Measurements from ENCODE around the gene WDR74. TPM values are rescaled to one million over a fixed set of nuclear protein-coding genes. Genes with fewer than 3 reads are reported as not detected.

Gene WDR74
- total RNA-seq, 1 donor, result 34.0 TPM

DNA sequence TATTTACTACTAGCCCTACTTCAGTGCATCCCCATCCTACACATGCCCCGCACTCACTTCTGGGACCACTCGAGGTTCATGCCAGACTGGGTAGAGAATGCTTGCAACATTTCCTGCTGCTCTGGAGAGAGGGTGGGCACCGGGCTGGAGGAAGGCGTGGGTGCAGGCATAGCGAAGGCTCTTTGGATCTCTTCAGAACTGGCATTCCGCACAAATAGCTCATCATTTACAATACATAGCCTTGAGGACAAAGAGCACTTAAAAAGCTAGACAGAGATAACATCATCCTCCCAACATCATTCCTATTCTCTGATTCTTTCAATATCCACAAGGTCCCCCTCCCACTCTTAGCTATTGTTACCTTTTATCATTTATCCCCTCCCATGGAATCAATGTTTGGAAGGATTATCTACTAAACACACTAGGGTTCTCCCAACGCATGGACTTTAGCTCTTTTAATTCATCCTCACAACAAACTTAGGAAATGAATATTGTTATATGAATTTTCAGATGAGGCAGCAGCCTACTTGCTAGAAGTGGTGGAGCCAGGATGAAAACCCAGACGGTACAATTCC lies 45.1 kb downstream of the WDR74 start:
- Histone ChIP-seq H2AFZ (ENCODE audit: low read length) (no peak overlapping the region), H3K36me3 (ENCODE audit: insufficient read depth, low read length) (peaks cover 80% of the 10 kb centered on the region), H3K4me3 (ENCODE audit: insufficient read depth, low read length) (no peak overlapping the region), H3K27me3 (ENCODE audit: insufficient read depth, low read length) (no peaks in the 10 kb centered on the region), H3K4me2 (ENCODE audit: insufficient read depth, low read length) (no peak overlapping the region), H3K27ac (ENCODE audit: low read depth, low read length) (no peak overlapping the region), H3K79me2 (ENCODE audit: insufficient read depth, low read length) (peaks cover 23% of the 10 kb centered on the region), H3K4me1 (ENCODE audit: insufficient read depth, low read length) (peaks cover 16% of the 10 kb centered on the region), H4K20me1 (ENCODE audit: insufficient read depth, low read length) (peaks cover 12% of the 10 kb centered on the region), H3K9me3 (ENCODE audit: low read depth, low read length) (no peaks in the 10 kb centered on the region)
- no peak for DNase-seq (ENCODE audit: insufficient read length, low spot score, missing footprints)
- TF ChIP-seq, protein P1, sequence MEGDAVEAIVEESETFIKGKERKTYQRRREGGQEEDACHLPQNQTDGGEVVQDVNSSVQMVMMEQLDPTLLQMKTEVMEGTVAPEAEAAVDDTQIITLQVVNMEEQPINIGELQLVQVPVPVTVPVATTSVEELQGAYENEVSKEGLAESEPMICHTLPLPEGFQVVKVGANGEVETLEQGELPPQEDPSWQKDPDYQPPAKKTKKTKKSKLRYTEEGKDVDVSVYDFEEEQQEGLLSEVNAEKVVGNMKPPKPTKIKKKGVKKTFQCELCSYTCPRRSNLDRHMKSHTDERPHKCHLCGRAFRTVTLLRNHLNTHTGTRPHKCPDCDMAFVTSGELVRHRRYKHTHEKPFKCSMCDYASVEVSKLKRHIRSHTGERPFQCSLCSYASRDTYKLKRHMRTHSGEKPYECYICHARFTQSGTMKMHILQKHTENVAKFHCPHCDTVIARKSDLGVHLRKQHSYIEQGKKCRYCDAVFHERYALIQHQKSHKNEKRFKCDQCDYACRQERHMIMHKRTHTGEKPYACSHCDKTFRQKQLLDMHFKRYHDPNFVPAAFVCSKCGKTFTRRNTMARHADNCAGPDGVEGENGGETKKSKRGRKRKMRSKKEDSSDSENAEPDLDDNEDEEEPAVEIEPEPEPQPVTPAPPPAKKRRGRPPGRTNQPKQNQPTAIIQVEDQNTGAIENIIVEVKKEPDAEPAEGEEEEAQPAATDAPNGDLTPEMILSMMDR (IDR thresholded peaks at IDR 0.05; ENCODE audit: extremely low read depth, low read depth, low read length), result no peak

- peak overlapping the region; percentile 73 for H3K4me2 ChIP-seq (ENCODE audit: insufficient read depth, low read length)
- H3K27me3 ChIP-seq (ENCODE audit: insufficient read depth, low read length), result no peaks in the 10 kb centered on the region
- H3K36me3 ChIP-seq (ENCODE audit: insufficient read depth, low read length), result peaks cover 67% of the 10 kb centered on the region
- TF ChIP-seq, protein P1 (IDR thresholded peaks at IDR 0.05; ENCODE audit: extremely low read depth, low read depth, low read length), result no peak
- H3K4me1 ChIP-seq (ENCODE audit: insufficient read depth, low read length), result peaks cover 29% of the 10 kb centered on the region
- H3K27ac ChIP-seq (ENCODE audit: low read depth, low read length), result peak overlapping the region; percentile 77
- no peak for DNase-seq (ENCODE audit: insufficient read length, low spot score, missing footprints)
- peak overlapping the region; percentile 96 for H3K4me3 ChIP-seq (ENCODE audit: insufficient read depth, low read length)
- H3K9me3 ChIP-seq (ENCODE audit: low read depth, low read length), result no peaks in the 10 kb centered on the region
- H4K20me1 ChIP-seq (ENCODE audit: insufficient read depth, low read length), result peaks cover 18% of the 10 kb centered on the region
- no peak overlapping the region for H2AFZ ChIP-seq (ENCODE audit: low read length)
- H3K79me2 ChIP-seq (ENCODE audit: insufficient read depth, low read length), result peaks cover 36% of the 10 kb centered on the region
Measured at GRCh38 chr11:62792202-62792575, 47.2 kb downstream of the WDR74 start.

- Histone ChIP-seq H3K4me2 (ENCODE audit: insufficient read depth, low read length) (peak within 1 kb of the TSS; percentile 73), H3K9me3 (ENCODE audit: low read depth, low read length) (no peaks in the 10 kb centered on the region), H3K79me2 (ENCODE audit: insufficient read depth, low read length) (peaks cover 36% of the 10 kb centered on the region), H3K27ac (ENCODE audit: low read depth, low read length) (peak within 1 kb of the TSS; percentile 77), H2AFZ (ENCODE audit: low read length) (peak within 1 kb of the TSS; percentile 73), H3K4me3 (ENCODE audit: insufficient read depth, low read length) (peak within 1 kb of the TSS; percentile 96), H3K4me1 (ENCODE audit: insufficient read depth, low read length) (peaks cover 29% of the 10 kb centered on the region), H4K20me1 (ENCODE audit: insufficient read depth, low read length) (peaks cover 18% of the 10 kb centered on the region), H3K27me3 (ENCODE audit: insufficient read depth, low read length) (no peaks in the 10 kb centered on the region), H3K36me3 (ENCODE audit: insufficient read depth, low read length) (peaks cover 63% of the 10 kb centered on the region)
- TF ChIP-seq, protein P1 (IDR thresholded peaks at IDR 0.05; ENCODE audit: extremely low read depth, low read depth, low read length), result no peak
- DNase-seq (ENCODE audit: insufficient read length, low spot score, missing footprints), result peak; percentile 98
Measured at GRCh38 chr11:62791501-62792201, 47.7 kb downstream of the WDR74 start, which contains the start of gene TMEM223. Gene TMEM223 (minus strand): TSS chr11:62792006. CDS start chr11:62791994, 12 bp downstream.

- no peaks in the 10 kb centered on the region for H3K27me3 ChIP-seq (ENCODE audit: insufficient read depth, low read length)
- no peak overlapping the region for H3K4me3 ChIP-seq (ENCODE audit: insufficient read depth, low read length)
- no peak overlapping the region for H2AFZ ChIP-seq (ENCODE audit: low read length)
- TF ChIP-seq, protein P1 (IDR thresholded peaks at IDR 0.05; ENCODE audit: extremely low read depth, low read depth, low read length), result no peak
- peaks cover 18% of the 10 kb centered on the region for H4K20me1 ChIP-seq (ENCODE audit: insufficient read depth, low read length)
- DNase-seq (ENCODE audit: insufficient read length, low spot score, missing footprints), result no peak
- H3K4me1 ChIP-seq (ENCODE audit: insufficient read depth, low read length), result peaks cover 35% of the 10 kb centered on the region
- no peak overlapping the region for H3K4me2 ChIP-seq (ENCODE audit: insufficient read depth, low read length)
- H3K36me3 ChIP-seq (ENCODE audit: insufficient read depth, low read length), result peaks cover 43% of the 10 kb centered on the region
- H3K79me2 ChIP-seq (ENCODE audit: insufficient read depth, low read length), result peaks cover 36% of the 10 kb centered on the region
- no peak overlapping the region for H3K27ac ChIP-seq (ENCODE audit: low read depth, low read length)
- H3K9me3 ChIP-seq (ENCODE audit: low read depth, low read length), result no peaks in the 10 kb centered on the region
Measured at GRCh38 chr11:62789576-62789975, 49.8 kb downstream of the WDR74 start.
